ENCODE results near the gene RTN4R. TPM values are rescaled to one million over a fixed set of nuclear protein-coding genes. Genes with fewer than 3 reads are reported as not detected.
A peak's percentile ranks its signal among the peaks of the same experiment; 100 is the strongest.
"Not testable (repeated sequence)": the region's sequence is repeated elsewhere in the genome, so short reads cannot be mapped to it uniquely, and the experiment has no call there.

RTN4R gene
- total RNA-seq, 1 experiment from 2014 or later, result 12.2 TPM

DNA sequence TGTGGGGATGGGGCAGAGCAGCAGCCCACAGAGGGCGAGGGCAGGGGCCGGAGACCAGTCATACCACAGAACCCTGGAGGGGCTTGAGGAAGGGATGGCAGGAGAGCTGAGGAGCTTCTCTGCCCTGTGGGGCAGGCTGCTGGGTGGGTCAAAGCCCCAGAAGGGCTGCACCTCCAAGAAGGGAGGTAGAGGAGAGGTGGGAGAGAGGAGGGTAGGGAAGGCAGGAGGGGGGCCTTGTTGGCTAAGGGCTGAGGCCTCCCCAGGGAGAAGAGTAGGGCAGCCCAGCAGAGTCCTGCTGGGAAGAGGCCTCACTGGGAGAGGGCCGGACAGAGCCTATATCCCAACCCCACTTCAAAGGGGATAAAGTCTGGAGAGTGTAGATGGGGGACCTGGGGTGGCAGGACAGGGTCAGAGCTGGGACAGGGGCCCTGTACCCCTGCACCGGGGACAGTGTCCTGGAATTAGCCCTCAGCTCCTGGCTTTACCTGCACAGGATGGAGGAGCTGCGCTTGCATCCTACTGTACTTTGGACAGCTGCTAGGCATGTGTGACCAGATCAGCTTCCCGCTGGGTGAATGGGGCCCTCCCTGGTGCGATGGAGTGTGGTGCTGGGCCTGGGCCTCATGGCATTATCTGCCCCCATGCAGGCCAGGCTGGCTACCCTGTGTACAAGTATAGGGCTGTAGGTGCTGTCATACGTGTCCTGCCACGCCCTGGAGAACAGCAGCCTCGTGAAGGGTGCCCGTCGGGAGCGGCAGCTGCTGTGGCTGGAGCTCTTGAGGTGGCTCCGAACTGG lies 44.5 kb upstream of the RTN4R start:
- no peak for DNase-seq
- intact Hi-C loops (cut with micrococcal nuclease), result no loop called here
- ChIA-PET CTCF (no interaction called here), POLR2A (ENCODE audit: unreplicated experiment) (no interaction called here)
- Histone ChIP-seq H3F3A (ENCODE audit: low read length, unreplicated experiment) (no peaks in the 10 kb centered on the region), H3K27me3 (ENCODE audit: low read length) (no peaks in the 10 kb centered on the region), H3K27ac (ENCODE audit: low read length) (no peak overlapping the region), H4K20me1 (ENCODE audit: low read length) (no peaks in the 10 kb centered on the region), H3K4me2 (ENCODE audit: low read length) (no peak overlapping the region), H3K9me3 (ENCODE audit: low read length) (no peaks in the 10 kb centered on the region), H3K4me1 (ENCODE audit: insufficient read depth, low read length) (no peaks in the 10 kb centered on the region), H3K9me2 (replicated peaks; ENCODE audit: low read length) (no peaks in the 10 kb centered on the region), H2AFZ (ENCODE audit: low read length) (no peak overlapping the region), H3K36me3 (ENCODE audit: low read depth, low read length) (no peaks in the 10 kb centered on the region), H3K4me3 (ENCODE audit: low read length) (no peak overlapping the region), H3K9ac (ENCODE audit: low read length) (no peak overlapping the region), H3K79me2 (ENCODE audit: low read length) (peaks cover 12% of the 10 kb centered on the region; the same call in 1 of the 2 replicates)
- BruUV-seq (replicated peaks), result no TSS peak
- TF ChIP-seq EZH2 (IDR thresholded peaks at IDR 0.05; ENCODE audit: low read length, unreplicated experiment) (no peak), EZH2phosphoT487 (IDR thresholded peaks at IDR 0.05; ENCODE audit: borderline replicate concordance, low read length) (no peak)
- TF ChIP-seq, protein P1, sequence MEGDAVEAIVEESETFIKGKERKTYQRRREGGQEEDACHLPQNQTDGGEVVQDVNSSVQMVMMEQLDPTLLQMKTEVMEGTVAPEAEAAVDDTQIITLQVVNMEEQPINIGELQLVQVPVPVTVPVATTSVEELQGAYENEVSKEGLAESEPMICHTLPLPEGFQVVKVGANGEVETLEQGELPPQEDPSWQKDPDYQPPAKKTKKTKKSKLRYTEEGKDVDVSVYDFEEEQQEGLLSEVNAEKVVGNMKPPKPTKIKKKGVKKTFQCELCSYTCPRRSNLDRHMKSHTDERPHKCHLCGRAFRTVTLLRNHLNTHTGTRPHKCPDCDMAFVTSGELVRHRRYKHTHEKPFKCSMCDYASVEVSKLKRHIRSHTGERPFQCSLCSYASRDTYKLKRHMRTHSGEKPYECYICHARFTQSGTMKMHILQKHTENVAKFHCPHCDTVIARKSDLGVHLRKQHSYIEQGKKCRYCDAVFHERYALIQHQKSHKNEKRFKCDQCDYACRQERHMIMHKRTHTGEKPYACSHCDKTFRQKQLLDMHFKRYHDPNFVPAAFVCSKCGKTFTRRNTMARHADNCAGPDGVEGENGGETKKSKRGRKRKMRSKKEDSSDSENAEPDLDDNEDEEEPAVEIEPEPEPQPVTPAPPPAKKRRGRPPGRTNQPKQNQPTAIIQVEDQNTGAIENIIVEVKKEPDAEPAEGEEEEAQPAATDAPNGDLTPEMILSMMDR (conservative IDR thresholded peaks at IDR 0.05; ENCODE audit: low read depth, low read length), result no peak
- no peak for ATAC-seq

DNA sequence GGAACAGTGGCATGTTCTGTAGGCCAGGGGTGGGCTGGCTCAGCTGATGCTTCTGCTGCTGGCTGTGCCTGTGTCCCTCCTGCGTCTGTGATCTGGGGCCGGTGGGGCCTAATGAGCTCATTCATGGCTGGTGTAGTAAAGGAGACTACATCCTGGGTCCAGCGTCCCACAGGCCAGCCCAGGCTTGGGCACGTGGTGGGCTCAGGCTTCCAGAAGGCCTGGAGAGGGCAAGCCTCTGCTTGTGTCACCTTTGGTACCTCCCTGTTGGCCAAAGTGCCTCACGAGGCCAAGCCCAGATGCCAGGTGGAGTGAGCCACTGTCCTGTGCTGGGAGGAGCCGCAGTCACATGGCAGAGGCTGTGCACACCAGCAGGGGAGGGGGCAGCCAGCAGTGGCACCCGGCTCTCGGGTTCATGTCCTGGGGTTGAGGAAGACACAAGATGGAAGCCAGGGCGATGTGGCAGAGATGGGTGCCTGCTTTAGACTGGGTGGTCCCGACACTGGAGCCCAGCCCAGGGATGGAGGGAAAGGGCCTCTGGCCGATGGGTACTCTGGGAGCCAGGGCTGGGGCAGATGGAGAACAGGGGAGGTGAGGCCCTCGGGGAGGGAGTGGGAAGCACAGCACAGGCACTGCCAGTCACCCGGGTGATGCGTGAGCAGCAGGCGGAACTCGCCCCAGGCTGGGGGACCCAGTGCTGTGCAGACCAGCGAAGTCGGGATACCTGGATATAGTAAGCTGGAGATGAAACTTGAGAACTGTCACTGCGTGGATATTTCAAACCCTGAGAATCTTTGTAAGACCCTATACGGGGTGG lies 43.3 kb upstream of the RTN4R start:
- CTCF ChIA-PET, DNase-seq: not testable (repeated sequence)

DNA sequence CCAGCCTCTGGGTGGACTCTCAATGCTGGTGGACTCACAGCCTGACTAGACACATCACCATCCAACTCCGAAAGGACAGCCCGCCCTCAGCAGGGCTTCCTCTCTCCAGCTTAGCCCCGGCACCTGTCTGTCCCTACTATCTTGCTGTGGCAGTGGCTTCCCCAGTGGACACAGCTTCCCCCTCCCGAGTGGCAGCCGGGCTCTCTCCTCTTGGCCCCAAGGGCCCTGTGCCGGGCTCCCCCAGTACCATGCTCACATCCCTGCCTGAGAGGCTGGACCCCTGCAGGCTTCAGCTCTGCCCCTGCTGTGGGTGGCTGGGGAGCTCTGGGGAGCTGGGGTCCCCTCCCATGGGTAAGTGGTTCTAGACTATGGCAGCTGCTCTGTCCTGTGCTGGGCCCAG lies 42.7 kb upstream of the RTN4R start:
- H3K9me2 ChIP-seq (replicated peaks; ENCODE audit: low read length); H3K4me3 ChIP-seq (ENCODE audit: low read length); BruUV-seq (replicated peaks); ATAC-seq; H3K9me3 ChIP-seq (ENCODE audit: low read length); H3K36me3 ChIP-seq (ENCODE audit: low read depth, low read length); H3K9ac ChIP-seq (ENCODE audit: low read length); H3K27ac ChIP-seq (ENCODE audit: low read length); H2AFZ ChIP-seq (ENCODE audit: low read length); POLR2A ChIA-PET (ENCODE audit: unreplicated experiment); intact Hi-C loops (cut with micrococcal nuclease); H3K27me3 ChIP-seq (ENCODE audit: low read length); DNase-seq; H3K4me1 ChIP-seq (ENCODE audit: insufficient read depth, low read length); H3K4me2 ChIP-seq (ENCODE audit: low read length); CTCF ChIA-PET; H3F3A ChIP-seq (ENCODE audit: low read length, unreplicated experiment); H4K20me1 ChIP-seq (ENCODE audit: low read length); H3K79me2 ChIP-seq (ENCODE audit: low read length): not testable (repeated sequence)

More for the DNA sequence above, 43.3 kb upstream of the RTN4R start:
- H3K9me3 ChIP-seq (ENCODE audit: low read length); H3K27me3 ChIP-seq (ENCODE audit: low read length); intact Hi-C loops (cut with micrococcal nuclease); H3K27ac ChIP-seq (ENCODE audit: low read length); H3K9me2 ChIP-seq (replicated peaks; ENCODE audit: low read length); H3K4me2 ChIP-seq (ENCODE audit: low read length); H3K4me3 ChIP-seq (ENCODE audit: low read length); BruUV-seq (replicated peaks); H3K9ac ChIP-seq (ENCODE audit: low read length); H3K36me3 ChIP-seq (ENCODE audit: low read depth, low read length); ATAC-seq; H4K20me1 ChIP-seq (ENCODE audit: low read length); H3K79me2 ChIP-seq (ENCODE audit: low read length); POLR2A ChIA-PET (ENCODE audit: unreplicated experiment); H3K4me1 ChIP-seq (ENCODE audit: insufficient read depth, low read length); H2AFZ ChIP-seq (ENCODE audit: low read length); H3F3A ChIP-seq (ENCODE audit: low read length, unreplicated experiment): not testable (repeated sequence)

DNA sequence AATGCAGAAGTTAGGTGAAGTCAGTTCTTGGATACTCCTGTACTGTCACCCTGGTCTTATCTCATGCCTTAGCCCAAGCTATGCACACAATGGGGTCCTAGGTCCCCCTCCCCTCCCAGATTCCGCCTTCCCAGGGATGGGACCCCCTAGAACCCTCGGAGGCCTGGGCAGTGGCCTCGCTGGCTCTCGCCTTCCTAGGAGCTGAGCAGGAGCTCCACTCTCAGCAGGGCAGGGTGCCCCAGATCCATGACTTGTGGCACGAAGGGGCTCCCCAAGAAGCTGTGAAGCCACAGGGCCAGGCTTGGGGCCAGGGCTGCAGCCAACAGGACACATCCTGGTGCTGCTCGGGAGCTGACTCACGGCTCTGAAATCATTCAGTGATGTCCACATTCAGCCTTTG lies 42.1 kb upstream of the RTN4R start:
- intact Hi-C loops (cut with micrococcal nuclease); H3F3A ChIP-seq (ENCODE audit: low read length, unreplicated experiment); H3K79me2 ChIP-seq (ENCODE audit: low read length); H3K4me3 ChIP-seq (ENCODE audit: low read length); H3K9me2 ChIP-seq (replicated peaks; ENCODE audit: low read length); H3K27me3 ChIP-seq (ENCODE audit: low read length); H3K9ac ChIP-seq (ENCODE audit: low read length); POLR2A ChIA-PET (ENCODE audit: unreplicated experiment); H3K4me2 ChIP-seq (ENCODE audit: low read length); H2AFZ ChIP-seq (ENCODE audit: low read length); H3K27ac ChIP-seq (ENCODE audit: low read length); CTCF ChIA-PET; DNase-seq; BruUV-seq (replicated peaks); H3K9me3 ChIP-seq (ENCODE audit: low read length); H4K20me1 ChIP-seq (ENCODE audit: low read length); H3K4me1 ChIP-seq (ENCODE audit: insufficient read depth, low read length); H3K36me3 ChIP-seq (ENCODE audit: low read depth, low read length): not testable (repeated sequence)
- ATAC-seq, result peak; percentile 45; the same call in 1 of the 2 replicates

DNA sequence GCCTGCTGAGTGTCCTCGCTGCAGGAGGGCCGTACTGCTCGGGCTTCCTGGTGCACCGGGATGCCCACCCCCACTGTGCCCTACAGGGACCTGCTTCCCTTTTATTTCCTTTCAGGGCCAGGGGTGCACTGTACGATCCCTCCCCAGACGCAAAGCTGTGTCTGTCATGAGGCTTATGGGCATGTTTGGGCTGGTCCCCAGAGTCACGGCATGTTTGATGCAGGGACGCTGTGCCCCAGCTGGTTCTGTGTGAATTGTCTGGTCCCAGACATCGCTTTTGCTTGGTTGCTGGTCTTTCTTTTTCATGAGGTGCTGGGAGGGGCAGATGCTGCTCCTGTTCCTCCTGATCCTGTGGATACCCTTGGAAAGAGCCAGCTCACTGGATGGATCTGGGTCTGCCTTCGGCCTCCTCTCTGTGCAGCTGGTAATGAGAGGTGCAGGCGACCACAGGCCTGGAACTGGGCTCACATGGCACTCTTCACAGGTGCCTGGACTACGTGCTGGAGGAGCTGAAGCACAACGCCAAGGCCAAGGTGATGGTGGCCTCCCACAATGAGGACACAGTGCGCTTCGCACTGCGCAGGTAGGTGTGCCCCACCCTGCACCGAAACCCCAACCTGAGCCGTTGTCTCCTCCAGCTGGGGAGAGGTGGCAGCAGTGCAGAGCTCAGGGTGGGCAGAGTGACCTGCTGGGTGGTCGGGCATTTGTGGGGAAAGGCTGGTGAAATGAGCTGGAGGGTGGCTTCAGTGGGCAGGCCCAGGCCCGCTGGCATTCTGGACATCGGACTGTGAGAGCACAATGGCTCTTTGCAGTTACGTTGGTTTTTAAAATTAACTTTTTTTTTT lies 40.9 kb upstream of the RTN4R start:
- H3K27me3 ChIP-seq (ENCODE audit: low read length); ATAC-seq; H2AFZ ChIP-seq (ENCODE audit: low read length); H3K79me2 ChIP-seq (ENCODE audit: low read length); H3F3A ChIP-seq (ENCODE audit: low read length, unreplicated experiment); H4K20me1 ChIP-seq (ENCODE audit: low read length); BruUV-seq (replicated peaks); intact Hi-C loops (cut with micrococcal nuclease); H3K27ac ChIP-seq (ENCODE audit: low read length); H3K36me3 ChIP-seq (ENCODE audit: low read depth, low read length); H3K9me2 ChIP-seq (replicated peaks; ENCODE audit: low read length); DNase-seq; H3K4me3 ChIP-seq (ENCODE audit: low read length); H3K4me1 ChIP-seq (ENCODE audit: insufficient read depth, low read length); H3K9me3 ChIP-seq (ENCODE audit: low read length); CTCF ChIA-PET; POLR2A ChIA-PET (ENCODE audit: unreplicated experiment); H3K4me2 ChIP-seq (ENCODE audit: low read length); H3K9ac ChIP-seq (ENCODE audit: low read length): not testable (repeated sequence)

Data from PC-3 (cell line).